Measurements from ENCODE around the gene FAM50A. TPM values are rescaled to one million over a fixed set of nuclear protein-coding genes. Genes with fewer than 3 reads are reported as not detected.

The FAM50A gene
- total RNA-seq, 1 experiment from 2014 or later, result 53.8 TPM

DNA sequence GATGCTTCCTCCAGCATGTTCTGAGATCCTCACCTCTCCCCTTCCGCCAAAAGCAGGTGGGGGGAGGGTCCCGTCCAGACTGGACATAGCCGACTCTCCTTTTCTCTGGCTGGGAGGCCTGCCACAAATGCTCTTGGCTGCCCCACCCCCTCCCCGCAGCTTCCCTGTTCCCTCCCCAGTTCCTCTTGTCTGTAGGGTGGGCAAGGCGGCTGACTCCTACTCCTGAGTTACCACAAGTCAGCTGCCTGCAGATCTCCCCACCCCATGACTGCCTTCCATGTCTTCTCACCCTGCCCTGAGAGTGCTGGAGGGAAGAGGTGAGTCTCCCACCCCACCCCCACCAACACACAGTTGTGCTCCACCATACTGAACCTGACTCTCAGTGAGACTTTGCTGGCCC lies 12.6 kb upstream of the FAM50A start:
- ATAC-seq (no peak), DNase-seq (no peak)
- POLR2A ChIA-PET (ENCODE audit: unreplicated experiment), result no interaction called here
- Histone ChIP-seq H4K20me1 (ENCODE audit: low read length) (no peaks in the 10 kb centered on the region), H3F3A (ENCODE audit: low read length, unreplicated experiment) (no peaks in the 10 kb centered on the region), H3K4me2 (ENCODE audit: low read length) (no peak overlapping the region), H3K36me3 (ENCODE audit: low read depth, low read length) (no peaks in the 10 kb centered on the region; the same call in 1 of the 2 replicates), H3K27me3 (ENCODE audit: low read length) (no peaks in the 10 kb centered on the region), H3K9ac (ENCODE audit: low read length) (no peak overlapping the region), H3K27ac (ENCODE audit: low read length) (no peak overlapping the region), H3K9me3 (ENCODE audit: low read length) (no peaks in the 10 kb centered on the region), H3K4me3 (ENCODE audit: low read length) (no peak overlapping the region), H2AFZ (ENCODE audit: low read length) (no peak overlapping the region), H3K79me2 (ENCODE audit: low read length) (peaks cover 27% of the 10 kb centered on the region), H3K9me2 (replicated peaks; ENCODE audit: low read length) (no peaks in the 10 kb centered on the region), H3K4me1 (ENCODE audit: insufficient read depth, low read length) (peaks cover 23% of the 10 kb centered on the region)
- no TSS peak for BruUV-seq (replicated peaks)
- CTCF ChIA-PET, result no interaction called here
- intact Hi-C loops (cut with micrococcal nuclease), result no loop called here
- no peak for TF ChIP-seq EZH2phosphoT487 (IDR thresholded peaks at IDR 0.05; ENCODE audit: borderline replicate concordance, low read length)
- no peak for TF ChIP-seq EZH2 (IDR thresholded peaks at IDR 0.05; ENCODE audit: low read length, unreplicated experiment)
- TF ChIP-seq, protein P1, sequence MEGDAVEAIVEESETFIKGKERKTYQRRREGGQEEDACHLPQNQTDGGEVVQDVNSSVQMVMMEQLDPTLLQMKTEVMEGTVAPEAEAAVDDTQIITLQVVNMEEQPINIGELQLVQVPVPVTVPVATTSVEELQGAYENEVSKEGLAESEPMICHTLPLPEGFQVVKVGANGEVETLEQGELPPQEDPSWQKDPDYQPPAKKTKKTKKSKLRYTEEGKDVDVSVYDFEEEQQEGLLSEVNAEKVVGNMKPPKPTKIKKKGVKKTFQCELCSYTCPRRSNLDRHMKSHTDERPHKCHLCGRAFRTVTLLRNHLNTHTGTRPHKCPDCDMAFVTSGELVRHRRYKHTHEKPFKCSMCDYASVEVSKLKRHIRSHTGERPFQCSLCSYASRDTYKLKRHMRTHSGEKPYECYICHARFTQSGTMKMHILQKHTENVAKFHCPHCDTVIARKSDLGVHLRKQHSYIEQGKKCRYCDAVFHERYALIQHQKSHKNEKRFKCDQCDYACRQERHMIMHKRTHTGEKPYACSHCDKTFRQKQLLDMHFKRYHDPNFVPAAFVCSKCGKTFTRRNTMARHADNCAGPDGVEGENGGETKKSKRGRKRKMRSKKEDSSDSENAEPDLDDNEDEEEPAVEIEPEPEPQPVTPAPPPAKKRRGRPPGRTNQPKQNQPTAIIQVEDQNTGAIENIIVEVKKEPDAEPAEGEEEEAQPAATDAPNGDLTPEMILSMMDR (conservative IDR thresholded peaks at IDR 0.05; ENCODE audit: low read depth, low read length), result no peak

DNA sequence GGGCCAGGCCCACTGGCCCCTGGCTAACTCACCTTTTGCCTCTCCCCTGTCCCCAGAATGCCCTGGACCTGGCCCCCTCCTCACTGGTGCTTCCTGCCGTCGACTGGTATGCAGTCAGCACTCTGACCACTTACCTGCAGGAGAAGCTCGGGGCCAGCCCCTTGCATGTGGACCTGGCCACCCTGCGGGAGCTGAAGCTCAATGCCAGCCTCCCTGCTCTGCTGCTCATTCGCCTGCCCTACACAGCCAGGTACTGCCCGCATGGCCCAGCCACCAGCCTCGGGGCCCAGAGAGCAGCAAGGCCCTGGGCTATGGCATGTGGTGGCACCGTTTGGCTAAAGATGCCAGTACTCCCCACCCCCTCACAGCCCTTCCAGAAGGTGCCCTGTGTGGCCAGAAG lies 11.7 kb upstream of the FAM50A start:
- intact Hi-C loops (cut with micrococcal nuclease), result no loop called here
- no peaks in the 10 kb centered on the region for H4K20me1 ChIP-seq (ENCODE audit: low read length)
- H3K27me3 ChIP-seq (ENCODE audit: low read length), result no peaks in the 10 kb centered on the region
- H3K9me3 ChIP-seq (ENCODE audit: low read length), result no peaks in the 10 kb centered on the region
- ATAC-seq (no peak), DNase-seq (no peak)
- no peak overlapping the region for H3K27ac ChIP-seq (ENCODE audit: low read length)
- no peak overlapping the region for H3K4me2 ChIP-seq (ENCODE audit: low read length)
- CTCF ChIA-PET, result no interaction called here
- TF ChIP-seq EZH2 (IDR thresholded peaks at IDR 0.05; ENCODE audit: low read length, unreplicated experiment) (no peak), EZH2phosphoT487 (IDR thresholded peaks at IDR 0.05; ENCODE audit: borderline replicate concordance, low read length) (no peak)
- TF ChIP-seq, protein P1 (conservative IDR thresholded peaks at IDR 0.05; ENCODE audit: low read depth, low read length), result no peak
- H3K9ac ChIP-seq (ENCODE audit: low read length), result no peak overlapping the region
- H3K9me2 ChIP-seq (replicated peaks; ENCODE audit: low read length), result no peaks in the 10 kb centered on the region
- H3K4me1 ChIP-seq (ENCODE audit: insufficient read depth, low read length), result peaks cover 23% of the 10 kb centered on the region
- H3F3A ChIP-seq (ENCODE audit: low read length, unreplicated experiment), result no peaks in the 10 kb centered on the region
- BruUV-seq (replicated peaks), result no TSS peak
- H3K36me3 ChIP-seq (ENCODE audit: low read depth, low read length), result no peaks in the 10 kb centered on the region; the same call in 1 of the 2 replicates
- POLR2A ChIA-PET (ENCODE audit: unreplicated experiment), result no interaction called here
- H3K4me3 ChIP-seq (ENCODE audit: low read length), result no peak overlapping the region
- H2AFZ ChIP-seq (ENCODE audit: low read length), result no peak overlapping the region
- H3K79me2 ChIP-seq (ENCODE audit: low read length), result peaks cover 29% of the 10 kb centered on the region

DNA sequence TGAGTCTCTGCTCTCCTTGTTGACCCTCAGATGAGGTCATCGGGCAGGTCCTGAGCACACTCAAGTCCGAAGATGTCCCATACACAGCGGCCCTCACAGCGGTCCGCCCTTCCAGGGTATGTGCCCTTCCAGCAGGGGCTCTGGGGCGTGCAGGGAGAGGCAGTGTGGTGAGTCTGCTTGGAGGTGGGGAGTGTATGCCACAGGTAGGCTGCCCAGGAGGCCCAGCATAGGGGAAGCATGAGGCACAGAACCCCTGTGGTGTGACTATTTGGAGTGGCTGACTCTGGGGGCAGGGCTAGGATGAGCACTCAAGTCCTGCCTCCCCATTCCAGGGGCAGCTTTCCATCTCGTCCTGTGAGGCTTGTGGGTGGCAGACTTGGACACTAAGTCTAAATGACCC lies 10.3 kb upstream of the FAM50A start:
- no peaks in the 10 kb centered on the region; the same call in 1 of the 2 replicates for H3K36me3 ChIP-seq (ENCODE audit: low read depth, low read length)
- no peaks in the 10 kb centered on the region for H3K9me2 ChIP-seq (replicated peaks; ENCODE audit: low read length)
- peaks cover 28% of the 10 kb centered on the region for H3K4me1 ChIP-seq (ENCODE audit: insufficient read depth, low read length)
- H4K20me1 ChIP-seq (ENCODE audit: low read length), result peaks cover 7% of the 10 kb centered on the region
- no peaks in the 10 kb centered on the region for H3K9me3 ChIP-seq (ENCODE audit: low read length)
- ATAC-seq (no peak), DNase-seq (no peak)
- no peaks in the 10 kb centered on the region for H3K27me3 ChIP-seq (ENCODE audit: low read length)
- H3K27ac ChIP-seq (ENCODE audit: low read length), result no peak overlapping the region
- H2AFZ ChIP-seq (ENCODE audit: low read length), result no peak overlapping the region
- H3F3A ChIP-seq (ENCODE audit: low read length, unreplicated experiment), result no peaks in the 10 kb centered on the region
- no peak overlapping the region for H3K9ac ChIP-seq (ENCODE audit: low read length)
- H3K79me2 ChIP-seq (ENCODE audit: low read length), result peaks cover 42% of the 10 kb centered on the region
- H3K4me2 ChIP-seq (ENCODE audit: low read length), result no peak overlapping the region
- ChIA-PET CTCF (no interaction called here), POLR2A (ENCODE audit: unreplicated experiment) (no interaction called here)
- TF ChIP-seq, protein P1 (conservative IDR thresholded peaks at IDR 0.05; ENCODE audit: low read depth, low read length), result no peak
- no peak for TF ChIP-seq EZH2 (IDR thresholded peaks at IDR 0.05; ENCODE audit: low read length, unreplicated experiment)
- TF ChIP-seq EZH2phosphoT487 (IDR thresholded peaks at IDR 0.05; ENCODE audit: borderline replicate concordance, low read length), result no peak
- no peak overlapping the region for H3K4me3 ChIP-seq (ENCODE audit: low read length)
- intact Hi-C loops (cut with micrococcal nuclease), result no loop called here
- BruUV-seq (replicated peaks), result no TSS peak

Data from PC-3 (cell line).